Measurements from ENCODE around the gene NCKIPSD. TPM values are rescaled to one million over a fixed set of nuclear protein-coding genes. Genes with fewer than 3 reads are reported as not detected.
"Not testable (repeated sequence)": the region's sequence is repeated elsewhere in the genome, so short reads cannot be mapped to it uniquely, and the experiment has no call there.

Gene NCKIPSD
- 10 to 100 TPM; 15.1 to 23.4 (median 20.0) TPM for polyA plus RNA-seq (ENCODE audit: insufficient read length in 3 of 3)
- long read RNA-seq, donor 1, partial matches to known transcripts = 0 of 3 reads
- long read RNA-seq, donor 1, other reads (novel, unspliced or antisense) = 0 of 3 reads
- long read RNA-seq, donor 2, partial matches to known transcripts = 0 of 1 reads
- long read RNA-seq, donor 2, other reads (novel, unspliced or antisense) = 0 of 1 reads
- long read RNA-seq, donor 3, partial matches to known transcripts = 0 of 4 reads
- long read RNA-seq, donor 3, other reads (novel, unspliced or antisense) = 0 of 4 reads
- long read RNA-seq, donor 4 = 0 reads
- long read RNA-seq, donor 5 = 0 reads
- long read RNA-seq, donor 6, partial matches to known transcripts = 0 of 2 reads
- long read RNA-seq, donor 6, other reads (novel, unspliced or antisense) = 0 of 2 reads
- long read RNA-seq, donor 7 = 0 reads
- long read RNA-seq, donor 8, partial matches to known transcripts = 0 of 2 reads
- long read RNA-seq, donor 8, other reads (novel, unspliced or antisense) = 0 of 2 reads
- long read RNA-seq, donor 9, partial matches to known transcripts = 0 of 2 reads
- long read RNA-seq, donor 9, other reads (novel, unspliced or antisense) = 0 of 2 reads
- long read RNA-seq, donor 10, transcript NCKIPSD-206 (5 exons, 1,214 nt) = major isoform, 5 of 7 reads
- long read RNA-seq, donor 10, partial matches to known transcripts = 0 of 7 reads
- long read RNA-seq, donor 10, other reads (novel, unspliced or antisense) = 0 of 7 reads
- long read RNA-seq, donor 11, partial matches to known transcripts = 0 of 1 reads
- long read RNA-seq, donor 11, other reads (novel, unspliced or antisense) = 0 of 1 reads
- long read RNA-seq, donor 12, partial matches to known transcripts = 0 of 1 reads
- long read RNA-seq, donor 12, other reads (novel, unspliced or antisense) = 0 of 1 reads
- long read RNA-seq, donor 13, partial matches to known transcripts = 5 of 7 reads
- long read RNA-seq, donor 13, other reads (novel, unspliced or antisense) = 0 of 7 reads
- long read RNA-seq, donor 14, partial matches to known transcripts = 0 of 4 reads
- long read RNA-seq, donor 14, other reads (novel, unspliced or antisense) = 0 of 4 reads
- long read RNA-seq, donor 15, partial matches to known transcripts = 0 of 3 reads
- long read RNA-seq, donor 15, other reads (novel, unspliced or antisense) = 0 of 3 reads
- long read RNA-seq, donor 16, transcript NCKIPSD-204 (13 exons, 2,925 nt) = major isoform, 6 of 8 reads
- long read RNA-seq, donor 16, partial matches to known transcripts = 0 of 8 reads
- long read RNA-seq, donor 16, other reads (novel, unspliced or antisense) = 0 of 8 reads

DNA sequence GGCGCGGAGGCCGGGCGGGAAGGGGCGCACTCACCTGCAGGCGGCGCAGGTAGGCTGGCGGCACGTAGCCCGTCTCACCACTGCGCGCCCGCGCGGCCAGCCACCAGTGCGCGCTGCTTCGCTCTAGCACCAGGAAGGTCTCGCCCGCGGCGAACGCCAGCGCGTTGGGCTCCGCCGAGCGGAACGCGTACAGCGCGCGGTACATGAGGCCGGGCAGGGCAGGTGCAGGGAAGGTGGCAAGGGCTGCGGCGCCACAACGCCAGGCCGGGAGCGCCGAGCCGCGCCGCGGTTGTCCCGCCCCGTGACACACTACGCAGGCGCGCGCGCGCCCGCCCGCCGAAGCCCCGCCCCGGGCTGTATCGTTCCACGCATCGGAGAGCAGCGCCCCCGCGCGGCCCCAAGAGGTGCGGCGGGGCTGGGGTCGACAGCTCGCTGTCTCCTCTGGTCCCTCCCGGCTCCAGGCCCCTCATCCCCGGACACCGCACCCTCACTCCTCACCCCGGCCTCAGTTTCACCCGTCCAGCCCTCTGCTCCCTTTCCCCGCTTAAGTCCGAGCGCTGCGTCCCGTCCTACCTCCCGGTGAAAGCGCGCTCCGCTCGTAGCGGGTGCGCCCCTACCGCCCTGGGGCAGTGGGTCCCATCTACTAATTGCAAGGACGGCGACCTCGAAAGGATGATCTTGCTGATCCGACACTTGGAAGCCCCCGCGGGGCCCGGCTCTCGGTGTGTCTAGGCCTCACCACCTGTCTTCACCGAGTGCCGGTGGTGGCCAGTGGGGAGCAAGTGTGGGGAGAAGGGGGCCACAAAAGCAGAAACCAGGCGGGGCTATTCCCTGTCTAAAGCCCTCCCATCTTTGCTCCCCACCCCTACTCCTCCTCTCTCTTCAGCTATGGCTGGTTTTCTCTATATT lies at the start of gene NCKIPSD:
TSS of gene NCKIPSD (minus strand) at position 313 of the 909 bp plus-strand sequence. CDS start at position 205, 108 bp downstream.
- peak; percentile 64 to 87 (median 81) for DNase-seq (ENCODE audit: extremely low read depth in 1 of 11, low read depth in 9 of 11, low spot score in 4 of 11)

DNA sequence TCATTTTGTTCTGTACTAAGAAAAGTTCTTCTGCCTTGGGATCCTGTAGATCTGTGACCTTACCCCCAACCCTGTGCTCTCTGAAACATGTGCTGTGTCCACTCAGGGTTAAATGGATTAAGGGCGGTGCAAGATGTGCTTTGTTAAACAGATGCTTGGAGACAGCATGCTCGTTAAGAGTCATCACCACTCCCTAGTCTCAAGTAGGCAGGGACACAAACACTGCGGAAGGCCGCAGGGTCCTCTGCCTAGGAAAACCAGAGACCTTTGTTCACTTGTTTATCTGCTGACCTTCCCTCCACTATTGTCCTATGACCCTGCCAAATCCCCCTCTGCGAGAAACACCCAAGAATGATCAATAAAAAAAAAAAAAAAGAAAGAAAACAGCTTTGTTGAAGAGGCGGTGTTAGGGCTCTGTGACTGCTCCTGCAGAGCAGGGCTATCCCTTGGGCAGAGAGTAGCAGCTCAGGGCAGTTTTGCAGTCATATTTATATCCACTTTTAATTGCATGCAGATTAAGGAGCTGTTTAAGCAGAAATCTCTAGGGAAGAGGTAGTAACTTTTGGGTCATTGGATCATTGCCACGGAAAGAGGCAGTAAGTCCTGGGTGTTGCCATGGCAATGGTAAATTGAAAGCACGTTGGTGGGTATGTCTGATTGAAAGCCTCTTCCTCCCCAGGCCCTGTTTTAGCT lies 49.5 kb upstream of the NCKIPSD start:
- DNase-seq (ENCODE audit: extremely low read depth in 1 of 11, low read depth in 9 of 11, low spot score in 4 of 11) = not testable (repeated sequence)

DNA sequence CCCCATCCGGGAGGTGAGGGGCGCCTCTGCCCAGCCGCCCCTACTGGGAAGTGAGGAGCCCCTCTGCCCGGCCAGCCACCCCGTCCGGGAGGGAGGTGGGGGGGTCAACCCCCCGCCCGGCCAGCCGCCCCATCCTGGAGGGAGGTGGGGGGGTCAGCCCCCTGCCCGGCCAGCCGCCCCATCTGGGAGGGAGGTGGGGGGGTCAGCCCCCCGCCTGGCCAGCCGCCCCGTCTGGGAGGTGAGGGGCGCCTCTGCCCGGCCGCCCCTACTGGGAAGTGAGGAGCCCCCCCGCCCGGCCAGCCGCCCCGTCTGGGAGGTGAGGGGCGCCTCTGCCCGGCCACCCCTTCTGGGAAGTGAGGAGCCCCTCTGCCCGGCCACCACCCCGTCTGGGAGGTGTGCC lies 48.8 kb upstream of the NCKIPSD start:
- not testable (repeated sequence) for DNase-seq (ENCODE audit: extremely low read depth in 1 of 11, low read depth in 9 of 11, low spot score in 4 of 11)

DNA sequence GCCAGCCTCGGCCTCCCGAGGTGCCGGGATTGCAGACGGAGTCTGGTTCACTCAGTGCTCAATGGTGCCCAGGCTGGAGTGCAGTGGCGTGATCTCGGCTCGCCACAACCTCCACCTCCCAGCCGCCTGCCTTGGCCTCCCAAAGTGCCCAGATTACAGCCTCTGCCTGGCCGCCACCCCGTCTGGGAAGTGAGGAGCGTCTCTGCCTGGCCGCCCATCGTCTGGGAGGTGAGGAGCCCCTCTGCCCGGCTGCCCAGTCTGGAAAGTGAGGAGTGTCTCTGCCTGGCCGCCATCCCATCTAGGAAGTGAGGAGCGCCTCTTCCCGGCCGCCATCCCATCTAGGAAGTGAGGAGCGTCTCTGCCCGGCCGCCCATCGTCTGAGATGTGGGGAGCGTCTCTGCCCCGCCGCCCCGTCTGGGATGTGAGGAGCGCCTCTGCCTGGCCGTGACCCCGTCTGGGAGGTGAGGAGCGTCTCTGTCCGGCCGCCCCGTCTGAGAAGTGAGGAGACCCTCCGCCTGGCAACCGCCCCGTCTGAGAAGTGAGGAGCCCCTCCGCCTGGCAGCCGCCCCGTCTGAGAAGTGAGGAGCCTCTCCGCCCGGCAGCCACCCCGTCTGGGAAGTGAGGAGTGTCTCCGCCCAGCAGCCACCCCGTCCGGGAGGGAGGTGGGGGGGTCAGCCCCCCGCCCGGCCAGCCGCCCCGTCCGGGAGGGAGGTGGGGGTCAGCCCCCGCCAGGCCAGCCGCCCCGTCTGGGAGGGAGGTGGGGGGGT lies 48.2 kb upstream of the NCKIPSD start:
- DNase-seq (ENCODE audit: extremely low read depth in 1 of 11, low read depth in 9 of 11, low spot score in 4 of 11) = not testable (repeated sequence)

DNA sequence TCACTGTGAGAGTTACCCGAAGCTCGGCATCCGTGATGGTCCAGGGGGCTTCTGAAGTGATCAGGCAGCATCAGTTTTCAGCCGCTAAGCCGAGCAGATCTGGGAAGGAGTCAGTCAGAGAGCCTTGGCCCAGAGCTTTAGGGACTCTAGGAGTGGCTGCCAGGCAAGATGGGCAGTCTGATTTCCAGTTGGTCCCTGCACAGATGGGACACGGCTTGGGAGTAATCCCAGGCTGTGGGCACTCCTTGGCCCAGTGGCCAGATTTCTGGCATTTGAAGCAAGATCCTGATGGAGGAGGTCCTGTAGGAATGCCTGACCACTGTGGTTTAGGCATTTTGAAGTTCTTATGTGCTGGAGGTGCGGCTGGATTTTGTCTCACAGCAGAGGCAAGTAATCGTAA lies 41.8 kb upstream of the NCKIPSD start:
- no peak for DNase-seq (ENCODE audit: extremely low read depth in 1 of 11, low read depth in 9 of 11, low spot score in 4 of 11)

DNA sequence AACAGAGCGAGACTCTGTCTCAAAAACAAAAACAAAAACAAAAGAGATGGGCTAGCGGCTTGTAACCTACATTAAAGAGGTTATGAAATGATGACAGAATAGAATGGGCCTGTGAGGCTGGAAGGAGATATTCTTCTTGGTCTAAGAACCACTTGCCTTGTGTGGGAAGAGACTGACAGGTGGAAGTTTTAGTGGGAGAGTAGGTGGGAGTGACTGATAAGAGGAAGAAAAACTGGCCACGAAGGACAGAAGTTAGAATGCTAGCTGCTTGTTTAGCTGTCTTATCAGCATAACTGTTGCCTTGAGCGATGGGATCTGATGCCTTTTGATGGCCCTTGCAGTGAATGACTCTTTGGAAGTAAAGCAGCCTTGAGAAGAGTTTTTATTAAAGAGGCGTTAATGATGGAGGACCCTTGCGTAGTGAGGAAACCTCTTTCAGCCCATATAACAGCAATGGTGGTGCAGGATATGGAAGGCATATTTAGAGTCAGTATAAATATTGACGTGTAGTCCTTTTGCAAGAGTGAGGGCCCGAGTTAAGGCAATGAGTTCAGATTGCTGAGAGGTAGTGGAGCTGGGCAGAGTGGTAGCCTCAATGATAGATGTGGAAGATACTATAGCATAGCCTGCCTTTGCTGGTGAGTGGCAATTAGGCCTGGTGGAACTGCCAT lies 39.6 kb upstream of the NCKIPSD start:
- not testable (repeated sequence) for DNase-seq (ENCODE audit: extremely low read depth in 1 of 11, low read depth in 9 of 11, low spot score in 4 of 11)

DNA sequence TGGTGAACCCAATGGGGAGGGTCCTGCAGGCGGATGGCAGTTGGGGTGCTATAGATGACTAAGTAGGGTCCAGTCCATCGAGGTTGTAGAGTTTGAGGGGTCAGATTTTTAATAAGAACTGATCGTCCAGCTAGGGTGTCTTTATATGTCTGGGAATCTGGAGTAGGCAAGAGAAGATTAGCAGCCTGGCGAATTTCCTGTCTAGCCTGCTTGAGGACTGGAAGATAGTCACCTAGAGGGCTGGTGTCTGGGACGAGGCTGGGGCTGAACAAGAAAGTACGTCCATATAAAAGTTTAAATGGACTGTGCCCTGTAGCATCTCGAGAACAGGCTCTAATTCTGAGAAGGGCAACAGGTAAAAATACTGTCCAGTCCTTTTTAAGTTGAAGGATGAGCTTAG lies 38.0 kb upstream of the NCKIPSD start:
- no peak for DNase-seq (ENCODE audit: extremely low read depth in 1 of 11, low read depth in 9 of 11, low spot score in 4 of 11)

DNA sequence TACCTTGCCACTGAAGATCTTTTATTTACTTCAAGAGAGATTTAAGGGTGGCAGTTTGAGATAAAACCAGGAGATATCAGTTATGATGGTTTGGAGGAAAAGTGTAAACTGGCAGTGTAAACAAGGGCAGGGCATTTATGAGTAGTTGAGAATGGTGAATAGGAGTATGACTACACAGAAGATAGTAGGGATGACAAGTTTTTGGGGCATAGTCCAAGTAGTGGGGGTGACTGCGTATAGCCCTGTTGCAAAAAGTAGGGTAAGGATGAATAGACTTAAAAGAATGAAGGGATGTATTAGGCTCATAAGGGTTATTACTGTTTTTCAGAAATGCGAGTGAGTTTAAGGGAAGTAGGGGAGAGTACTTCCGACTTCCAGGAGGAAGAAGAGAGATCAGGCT lies 37.6 kb upstream of the NCKIPSD start:
- DNase-seq (ENCODE audit: extremely low read depth in 1 of 11, low read depth in 9 of 11, low spot score in 4 of 11) = not testable (repeated sequence)

DNA sequence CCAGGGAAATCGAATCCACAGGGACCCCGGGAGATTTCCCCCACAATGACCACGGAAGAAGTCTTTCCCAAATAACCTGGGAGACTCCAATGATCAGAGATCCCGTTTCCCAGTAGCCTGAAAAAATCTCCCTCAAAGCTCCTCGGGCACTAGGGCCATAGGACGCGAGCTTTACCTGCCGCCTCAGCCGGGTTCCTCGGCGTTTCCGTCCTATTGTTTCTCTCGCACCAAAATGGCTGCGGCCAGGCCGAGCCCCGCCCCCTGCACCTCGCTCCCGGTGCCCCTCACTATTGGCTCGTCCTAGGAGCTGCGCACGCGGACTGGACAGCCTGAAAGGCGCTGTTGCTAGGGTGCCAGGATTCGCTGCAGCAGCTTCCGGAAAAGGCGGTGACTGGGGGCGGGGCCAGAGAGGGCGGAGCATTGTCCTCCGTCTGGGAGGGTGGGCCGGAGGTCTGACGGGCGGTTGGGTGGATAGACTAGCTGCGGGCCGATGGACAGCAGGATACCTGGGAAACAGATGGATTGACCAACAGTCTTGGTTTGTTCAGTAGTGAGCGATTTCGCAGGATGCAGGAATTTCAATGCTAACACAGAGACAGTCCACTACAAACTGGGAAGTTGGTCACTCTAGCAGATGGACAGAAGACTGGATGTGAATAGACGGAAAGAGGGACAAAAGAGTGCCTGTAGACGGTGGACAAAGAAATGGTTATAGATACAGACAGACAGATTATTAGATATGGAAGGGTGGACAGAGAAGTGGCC lies 31.4 kb upstream of the NCKIPSD start, which contains the start of gene IP6K2:
TSS of gene IP6K2 (minus strand) at position 240 of the 765 bp plus-strand sequence. CDS start 21,930 bp downstream, outside the sequence.
- peak; percentile 91 to 98 (median 97) for DNase-seq (ENCODE audit: extremely low read depth in 1 of 11, low read depth in 9 of 11, low spot score in 4 of 11)

DNA sequence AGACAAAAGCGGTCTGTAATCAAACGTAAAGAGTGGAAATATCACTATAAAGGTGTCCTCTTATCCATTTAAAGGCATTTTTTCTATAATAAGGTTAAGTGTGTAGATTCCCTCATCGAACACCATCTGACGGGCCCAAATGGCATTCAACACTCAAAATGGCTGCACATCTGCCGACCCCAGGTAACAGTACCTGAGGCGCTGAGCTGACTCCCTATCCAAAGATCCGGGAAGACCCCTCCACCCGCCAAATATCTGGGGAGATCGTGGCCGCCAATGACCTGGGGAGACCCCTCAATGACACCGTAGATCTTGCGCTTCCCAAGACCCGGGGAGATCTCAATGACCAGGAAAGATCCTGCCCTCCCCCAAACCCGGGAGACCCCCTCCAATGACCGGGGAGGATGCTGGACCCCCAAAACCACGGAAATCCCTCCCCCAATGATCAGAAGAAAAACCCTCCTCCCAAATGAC lies 30.8 kb upstream of the NCKIPSD start:
- DNase-seq (ENCODE audit: extremely low read depth in 1 of 11, low read depth in 9 of 11, low spot score in 4 of 11) = no peak

DNA sequence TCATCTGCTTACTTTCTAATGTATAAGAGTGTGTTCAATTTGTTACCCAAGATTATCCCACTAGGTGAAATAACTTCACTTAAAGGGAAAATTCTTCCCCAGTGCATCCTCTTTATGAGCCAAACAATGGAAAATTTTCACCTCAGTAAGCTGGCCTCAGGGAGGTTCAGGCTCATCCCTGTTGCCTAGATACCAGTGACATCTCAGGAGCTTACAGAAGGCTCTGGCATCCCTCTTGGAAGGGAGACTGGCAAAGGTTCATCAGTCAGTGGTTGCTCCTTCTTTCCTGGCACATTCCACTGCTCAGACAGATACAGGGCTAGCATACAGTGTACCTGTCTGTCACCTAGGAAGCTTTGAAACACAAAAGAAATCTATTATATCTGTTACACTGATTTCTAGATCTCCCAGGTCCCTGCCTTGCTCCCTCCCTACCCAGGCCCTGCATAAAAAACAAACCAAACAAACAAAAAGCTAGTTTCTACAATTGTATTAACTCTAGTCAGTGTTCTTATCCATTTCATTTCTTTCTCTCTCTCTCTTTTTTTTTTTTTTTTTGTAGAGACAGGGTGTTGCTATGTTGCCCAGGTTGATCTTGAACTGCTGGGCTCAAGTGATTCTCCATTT lies 29.6 kb upstream of the NCKIPSD start:
- no peak for DNase-seq (ENCODE audit: extremely low read depth in 1 of 11, low read depth in 9 of 11, low spot score in 4 of 11)

DNA sequence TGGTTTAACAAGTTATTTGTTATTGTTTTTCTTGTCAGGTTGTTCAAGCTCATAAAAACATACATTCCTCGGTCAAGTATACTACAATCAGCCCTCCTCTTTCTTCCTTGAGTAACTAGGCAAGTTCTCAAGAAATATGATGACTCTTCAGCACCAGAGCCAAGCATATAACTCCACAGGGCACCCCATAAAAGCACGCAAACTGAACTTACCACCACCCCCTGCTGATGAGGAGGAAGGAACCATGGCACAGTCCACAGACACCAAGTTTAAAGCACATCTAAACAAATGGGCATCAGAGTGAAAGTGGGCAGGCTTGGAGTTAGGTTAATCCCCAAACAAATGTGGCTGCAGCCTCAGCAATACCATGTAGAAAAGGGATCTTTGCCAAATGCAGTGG lies 26.0 kb upstream of the NCKIPSD start:
- DNase-seq (ENCODE audit: extremely low read depth in 1 of 11, low read depth in 9 of 11, low spot score in 4 of 11) = no peak

DNA sequence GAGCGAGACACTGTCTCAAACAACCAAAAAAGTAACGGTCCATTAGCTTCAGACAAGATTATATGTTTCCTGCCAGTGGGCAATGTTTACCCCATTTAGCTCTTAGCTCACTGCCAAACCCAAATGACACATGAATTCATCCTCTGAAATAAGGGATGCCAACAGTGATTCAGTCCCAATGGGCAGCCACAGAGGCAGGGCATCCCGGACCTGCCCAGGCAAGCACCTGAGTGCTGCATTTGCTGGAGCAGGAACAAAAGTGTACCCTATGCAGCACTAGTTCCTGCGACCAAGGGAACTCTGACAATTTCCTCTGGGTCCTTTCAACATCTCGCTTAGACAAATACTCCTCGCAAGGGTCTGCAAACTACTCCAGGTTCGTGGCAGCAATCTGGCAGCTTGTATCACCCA lies 23.3 kb upstream of the NCKIPSD start:
- DNase-seq (ENCODE audit: extremely low read depth in 1 of 11, low read depth in 9 of 11, low spot score in 4 of 11) = no peak

DNA sequence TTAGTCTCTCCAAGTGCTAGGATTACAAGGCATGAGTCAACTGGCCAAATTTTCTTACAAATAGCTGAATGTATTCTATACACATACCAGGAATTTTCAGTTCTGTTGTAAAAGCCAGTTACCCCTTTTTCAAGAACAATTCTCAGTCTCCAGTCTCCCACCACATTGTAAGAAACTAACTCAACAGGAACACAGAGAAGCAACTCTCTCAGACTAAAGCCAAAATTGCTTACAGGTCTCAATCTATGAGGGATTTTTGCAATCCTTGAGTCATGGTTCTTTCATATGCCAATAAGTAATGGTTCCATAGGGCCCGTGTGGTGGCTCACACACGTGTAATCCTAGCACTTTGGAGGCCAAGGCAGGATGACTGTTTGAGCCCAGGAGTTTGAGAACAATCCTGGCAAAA lies 22.8 kb upstream of the NCKIPSD start:
- no peak for DNase-seq (ENCODE audit: extremely low read depth in 1 of 11, low read depth in 9 of 11, low spot score in 4 of 11)

DNA sequence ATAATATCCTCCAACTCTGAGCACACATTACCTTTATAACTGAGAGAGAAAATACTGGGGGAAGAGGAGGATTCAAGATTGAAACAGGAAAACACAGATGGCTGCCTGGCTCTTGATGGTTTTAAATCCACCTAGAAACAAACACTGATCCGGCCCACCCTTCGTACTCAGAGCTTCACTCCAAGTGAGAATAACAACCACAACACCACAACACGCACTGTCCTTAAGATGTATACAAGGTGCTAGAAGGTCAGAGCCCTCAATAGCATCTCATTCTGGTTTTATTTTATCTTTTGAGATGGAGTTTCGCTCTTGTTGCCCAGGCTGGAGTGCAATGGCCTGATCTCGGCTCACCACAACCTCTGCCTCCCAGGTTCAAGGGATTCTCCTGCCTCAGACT lies 21.4 kb upstream of the NCKIPSD start:
- DNase-seq (ENCODE audit: extremely low read depth in 1 of 11, low read depth in 9 of 11, low spot score in 4 of 11) = no peak
